DMS53 treated with DMSO at 0.1 percent for 48 hours (cell line): ENCODE data around the gene TRPV2.

Source experiments
- DNase-seq: peaks from one replicate; lab custom pipeline; 2025; ENCODE audit not compliant: unreplicated experiment; lab: John Stamatoyannopoulos, UW

Gene TRPV2

GRCh38 chr17:16406742-16407674 is 8.4 kb upstream of the TRPV2 start:
- peak; percentile 36 for DNase-seq

GRCh38 chr17:16407911-16408588 is 7.3 kb upstream of the TRPV2 start:
- DNase-seq: peak; percentile 35

- no peak for DNase-seq
Observed at GRCh38 chr17:16417399-16417798, 2.0 kb downstream of the TRPV2 start.

GRCh38 chr17:16417896-16418684 is 2.7 kb downstream of the TRPV2 start:
- DNase-seq: no peak

GRCh38 chr17:16418685-16419068 is 3.3 kb downstream of the TRPV2 start:
- DNase-seq: no peak

- DNase-seq: no peak
Observed at GRCh38 chr17:16419074-16419928, 3.9 kb downstream of the TRPV2 start.

- no peak for DNase-seq
Observed at GRCh38 chr17:16419929-16420271, 4.5 kb downstream of the TRPV2 start.

- no peak for DNase-seq
Observed at GRCh38 chr17:16422416-16422815, 7.0 kb downstream of the TRPV2 start.

- no peak for DNase-seq
Observed at GRCh38 chr17:16423226-16423872, 8.0 kb downstream of the TRPV2 start.

GRCh38 chr17:16425202-16425601 is 9.8 kb downstream of the TRPV2 start:
- no peak for DNase-seq

- DNase-seq: peak; percentile 63
Observed at GRCh38 chr17:16425698-16426659, 10.6 kb downstream of the TRPV2 start.

GRCh38 chr17:16427020-16427419 is 11.6 kb downstream of the TRPV2 start:
- DNase-seq: no peak

- no peak for DNase-seq
Observed at GRCh38 chr17:16428098-16428882, 12.9 kb downstream of the TRPV2 start.

- no peak for DNase-seq
Observed at GRCh38 chr17:16429083-16429482, 13.7 kb downstream of the TRPV2 start.

- DNase-seq: no peak
Observed at GRCh38 chr17:16430650-16431049, 15.3 kb downstream of the TRPV2 start.

GRCh38 chr17:16432017-16432416 is 16.6 kb downstream of the TRPV2 start:
- no peak for DNase-seq

- DNase-seq: no peak
Observed at GRCh38 chr17:16433514-16433913, 18.1 kb downstream of the TRPV2 start.

GRCh38 chr17:16434662-16435061 is 19.3 kb downstream of the TRPV2 start:
- DNase-seq: no peak
